Measurements from ENCODE around the gene CLEC2D. TPM values are rescaled to one million over a fixed set of nuclear protein-coding genes. Genes with fewer than 3 reads are reported as not detected.
"Not testable (repeated sequence)": the region's sequence is repeated elsewhere in the genome, so short reads cannot be mapped to it uniquely, and the experiment has no call there.

Gene CLEC2D
- total RNA-seq, 2 donors from 2014 or later, result 3.3 to 6.8 TPM

DNA sequence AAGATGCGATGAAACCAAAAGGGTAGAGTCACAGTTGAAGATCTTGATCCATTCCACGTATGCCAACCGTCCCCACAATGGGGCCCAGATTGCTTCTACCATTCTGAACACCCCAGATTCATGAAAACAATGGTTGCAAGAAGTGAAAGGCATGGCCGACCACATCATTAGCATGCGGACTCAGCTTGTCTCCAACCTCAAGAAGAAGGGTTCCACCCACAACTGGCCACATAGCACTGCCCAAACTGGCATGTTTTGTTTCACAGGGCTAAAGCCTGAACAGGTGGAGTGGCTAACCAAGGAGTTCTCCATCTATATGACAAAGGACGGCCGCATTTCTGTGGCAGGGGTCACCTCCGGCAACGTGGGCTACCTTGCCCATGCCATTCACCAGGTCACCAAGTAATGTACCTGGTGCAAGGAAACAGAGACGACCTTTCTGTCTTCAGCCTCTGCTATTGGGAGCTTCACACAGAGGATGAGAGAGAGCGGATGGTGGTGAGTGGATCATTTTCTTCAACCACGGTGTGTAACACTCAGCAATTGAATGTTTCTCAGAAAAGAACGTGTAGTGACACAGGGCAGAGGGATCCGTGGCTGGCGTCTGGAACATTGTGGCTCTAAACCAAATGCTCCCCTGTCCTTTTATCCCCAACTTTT lies 26.8 kb upstream of the CLEC2D start:
- H3K9me3 ChIP-seq, result no peaks in the 10 kb centered on the region
- H3K4me1 ChIP-seq, result no peaks in the 10 kb centered on the region
- H3K36me3 ChIP-seq, result no peaks in the 10 kb centered on the region
- no peak for DNase-seq
- H3K9ac ChIP-seq (ENCODE audit: low read depth in 2 of 2, low read length in 2 of 2), result no peak overlapping the region
- no peak overlapping the region for H3K4me3 ChIP-seq
- no peaks in the 10 kb centered on the region for H3K27me3 ChIP-seq
- intact Hi-C loops (cut with DNase I), result no loop called here
- H3K27ac ChIP-seq, result no peak overlapping the region
- TF ChIP-seq, protein P1, sequence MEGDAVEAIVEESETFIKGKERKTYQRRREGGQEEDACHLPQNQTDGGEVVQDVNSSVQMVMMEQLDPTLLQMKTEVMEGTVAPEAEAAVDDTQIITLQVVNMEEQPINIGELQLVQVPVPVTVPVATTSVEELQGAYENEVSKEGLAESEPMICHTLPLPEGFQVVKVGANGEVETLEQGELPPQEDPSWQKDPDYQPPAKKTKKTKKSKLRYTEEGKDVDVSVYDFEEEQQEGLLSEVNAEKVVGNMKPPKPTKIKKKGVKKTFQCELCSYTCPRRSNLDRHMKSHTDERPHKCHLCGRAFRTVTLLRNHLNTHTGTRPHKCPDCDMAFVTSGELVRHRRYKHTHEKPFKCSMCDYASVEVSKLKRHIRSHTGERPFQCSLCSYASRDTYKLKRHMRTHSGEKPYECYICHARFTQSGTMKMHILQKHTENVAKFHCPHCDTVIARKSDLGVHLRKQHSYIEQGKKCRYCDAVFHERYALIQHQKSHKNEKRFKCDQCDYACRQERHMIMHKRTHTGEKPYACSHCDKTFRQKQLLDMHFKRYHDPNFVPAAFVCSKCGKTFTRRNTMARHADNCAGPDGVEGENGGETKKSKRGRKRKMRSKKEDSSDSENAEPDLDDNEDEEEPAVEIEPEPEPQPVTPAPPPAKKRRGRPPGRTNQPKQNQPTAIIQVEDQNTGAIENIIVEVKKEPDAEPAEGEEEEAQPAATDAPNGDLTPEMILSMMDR (IDR thresholded peaks at IDR 0.05), result no peak

DNA sequence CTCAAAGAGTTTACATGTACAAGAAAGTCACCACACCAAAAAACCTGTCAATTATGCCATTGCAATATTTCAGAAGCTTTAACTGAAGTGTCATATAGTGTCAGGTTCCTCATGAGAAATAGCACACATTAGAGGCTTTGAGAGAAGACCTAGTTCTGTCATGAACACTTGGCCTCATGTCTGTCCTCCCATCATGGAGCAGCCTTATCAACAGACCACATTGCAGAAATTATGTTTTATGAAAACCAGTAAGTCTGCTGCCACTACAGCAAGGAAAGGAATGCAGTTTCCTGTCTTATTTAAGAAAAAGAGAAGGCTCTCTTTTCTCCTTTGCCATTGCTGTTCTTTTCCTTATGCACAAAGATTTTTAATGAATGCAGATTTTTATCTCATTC lies 26.2 kb upstream of the CLEC2D start:
- Histone ChIP-seq H3K36me3 (no peaks in the 10 kb centered on the region), H3K27ac (no peak overlapping the region), H3K9me3 (no peaks in the 10 kb centered on the region), H3K4me3 (no peak overlapping the region), H3K4me1 (no peaks in the 10 kb centered on the region), H3K27me3 (no peaks in the 10 kb centered on the region), H3K9ac (ENCODE audit: low read depth in 2 of 2, low read length in 2 of 2) (no peak overlapping the region)
- intact Hi-C loops (cut with DNase I), result no loop called here
- no peak for DNase-seq
- TF ChIP-seq, protein P1 (IDR thresholded peaks at IDR 0.05), result no peak

DNA sequence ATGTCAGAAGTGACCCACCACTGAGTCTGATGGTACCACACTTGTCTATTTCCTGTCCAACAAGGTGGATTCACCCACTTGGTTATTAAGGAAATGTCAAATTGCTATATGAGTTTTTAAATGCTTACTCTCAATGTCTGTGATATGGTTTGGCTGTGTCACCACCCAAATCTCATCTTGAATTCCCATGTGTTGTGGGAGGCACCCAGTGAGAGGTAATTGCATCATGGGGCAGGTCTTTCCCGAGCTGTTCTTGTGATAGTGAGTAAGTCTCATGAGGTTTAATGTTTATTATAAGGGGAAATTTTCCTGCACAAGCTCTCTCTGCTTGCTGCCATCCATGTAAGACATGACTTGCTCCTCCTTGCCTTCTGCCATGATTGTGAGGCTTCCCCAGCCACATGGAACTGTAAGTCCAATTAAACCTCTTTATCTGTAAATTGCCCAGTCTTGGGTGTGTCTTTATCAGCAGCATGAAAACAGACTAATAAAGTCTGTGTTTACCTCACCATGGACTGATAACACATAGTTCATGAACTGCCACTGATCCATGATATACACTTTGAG lies 24.4 kb upstream of the CLEC2D start:
- H3K36me3 ChIP-seq; H3K9me3 ChIP-seq; H3K4me1 ChIP-seq; H3K27me3 ChIP-seq; H3K9ac ChIP-seq (ENCODE audit: low read depth in 2 of 2, low read length in 2 of 2); H3K27ac ChIP-seq; H3K4me3 ChIP-seq; DNase-seq; intact Hi-C loops (cut with DNase I): not testable (repeated sequence)

DNA sequence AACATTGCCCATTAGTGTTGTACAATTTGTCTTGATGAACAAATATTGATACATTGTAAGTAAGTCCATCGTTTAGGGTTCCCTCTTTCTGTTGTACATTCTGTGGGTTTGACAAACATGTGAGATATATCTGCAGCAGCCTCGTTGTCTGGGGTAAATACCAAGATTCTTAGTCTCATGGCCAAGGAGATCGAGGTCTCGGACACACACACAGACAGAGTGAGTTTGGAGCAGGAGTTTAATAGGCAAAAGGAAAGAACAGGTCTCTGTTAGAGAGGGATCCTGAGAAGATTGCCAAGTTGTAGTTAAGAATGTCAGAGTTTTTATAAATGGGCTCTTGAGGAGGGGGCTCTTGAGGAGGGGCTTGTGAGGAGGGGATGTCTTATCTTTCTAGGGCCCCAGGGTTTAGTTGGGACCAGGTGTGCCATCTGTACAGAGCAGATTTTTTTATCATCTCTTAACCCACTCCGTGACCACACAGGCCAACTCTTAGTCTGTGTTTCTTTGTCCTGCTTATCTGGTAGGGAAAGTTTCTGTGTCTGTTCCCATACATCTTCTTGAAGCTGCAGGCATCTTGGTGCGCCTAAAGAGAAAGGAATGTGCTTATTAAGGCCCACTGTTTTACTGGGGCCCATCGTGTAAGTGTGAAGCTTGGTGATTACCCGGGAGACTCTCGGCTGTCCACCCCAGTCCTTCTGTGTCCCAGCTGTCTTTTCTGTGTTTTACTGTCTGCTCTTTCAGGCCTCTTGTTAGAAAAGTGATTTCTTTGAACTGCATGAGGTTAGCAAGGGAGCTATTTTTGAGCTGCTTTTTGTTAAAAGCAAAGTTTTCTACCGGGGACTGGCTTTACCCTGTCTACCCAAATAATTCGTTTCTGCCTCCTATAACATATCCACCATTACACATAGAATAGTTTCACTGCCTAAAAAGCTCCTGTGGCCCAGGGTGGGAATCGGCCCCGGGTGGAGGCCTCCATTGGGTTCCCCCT lies 22.4 kb upstream of the CLEC2D start:
- Histone ChIP-seq H3K9ac (ENCODE audit: low read depth in 2 of 2, low read length in 2 of 2) (peak overlapping the region; percentile 74 to 83), H3K36me3 (no peaks in the 10 kb centered on the region), H3K4me1 (no peaks in the 10 kb centered on the region), H3K27me3 (no peaks in the 10 kb centered on the region), H3K9me3 (no peaks in the 10 kb centered on the region), H3K4me3 (peak overlapping the region; percentile 68), H3K27ac (peak overlapping the region; percentile 93)
- intact Hi-C loops (cut with DNase I), result no loop called here
- DNase-seq, result no peak
- TF ChIP-seq, protein P1 (IDR thresholded peaks at IDR 0.05), result no peak

DNA sequence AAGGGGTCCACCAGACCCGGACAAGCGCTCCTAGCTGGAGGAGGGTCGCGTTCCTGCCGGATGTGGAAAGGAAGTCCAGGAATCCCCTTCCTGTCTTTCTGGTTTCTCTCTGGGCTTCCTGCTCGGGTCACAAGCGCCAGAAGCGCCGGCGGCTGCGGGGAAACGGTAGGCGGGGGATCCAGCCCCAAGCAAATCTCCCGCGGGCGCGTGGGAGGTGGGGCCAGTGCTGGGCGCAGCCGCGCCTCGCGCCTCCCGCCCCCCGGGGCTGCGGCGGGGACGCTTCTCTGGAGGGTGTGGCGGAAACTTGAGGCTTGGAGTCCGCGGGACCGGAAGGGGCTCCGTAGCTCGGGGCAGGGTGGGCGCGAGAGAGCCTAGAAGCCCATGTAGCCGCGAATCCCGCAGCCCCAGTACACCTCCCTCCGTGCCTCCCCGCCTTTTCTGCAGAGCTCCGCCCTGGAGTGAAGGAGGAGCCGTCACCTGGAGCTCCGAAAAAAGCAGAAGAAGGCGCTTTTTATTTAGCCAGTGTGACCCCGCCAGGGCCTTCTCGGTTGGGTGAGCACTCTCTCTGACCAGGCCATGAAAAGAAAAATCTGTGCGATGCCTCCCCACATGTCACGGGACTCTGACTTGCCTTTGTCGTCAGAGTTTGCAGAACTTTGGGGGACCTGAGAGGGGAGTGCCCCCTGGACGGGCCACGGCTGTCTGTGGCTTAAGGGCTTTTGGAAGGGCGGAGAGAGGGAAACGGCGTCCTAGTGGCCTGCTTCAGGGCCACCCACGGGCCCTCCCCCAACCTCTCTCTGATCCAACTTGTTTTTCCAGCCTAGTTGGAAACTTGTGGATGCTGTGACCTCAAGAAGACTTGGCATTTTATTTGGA lies 21.4 kb upstream of the CLEC2D start:
- Histone ChIP-seq H3K4me3 (peak overlapping the region; percentile 68), H3K4me1 (no peaks in the 10 kb centered on the region), H3K27ac (peak overlapping the region; percentile 93), H3K9me3 (no peaks in the 10 kb centered on the region), H3K36me3 (no peaks in the 10 kb centered on the region), H3K27me3 (no peaks in the 10 kb centered on the region), H3K9ac (ENCODE audit: low read depth in 2 of 2, low read length in 2 of 2) (peak overlapping the region; percentile 74 to 83)
- peak; percentile 86 for DNase-seq
- TF ChIP-seq, protein P1 (IDR thresholded peaks at IDR 0.05), result no peak
- intact Hi-C loops (cut with DNase I), result no loop called here
